H9 (cell line): ENCODE data around the gene GFPT1. TPM values are rescaled to one million over a fixed set of nuclear protein-coding genes. Genes with fewer than 3 reads are reported as not detected.

Experiments
- DNase-seq: peaks from one replicate; pipeline ENCODE4 v3.0.0-alpha.2; 2017
- H2AFZ ChIP-seq: one replicate; pipeline ENCODE4 v1.6.1; 2013; ENCODE audit warnings: mild to moderate bottlenecking, low read length, control low read depth, moderate library complexity
- H2AK5ac ChIP-seq: 2 replicates; pipeline ENCODE4 v1.6.1; 2013; ENCODE audit warnings: low read length, control low read depth, mixed read lengths; ENCODE audit not compliant: insufficient read length
- H2BK120ac ChIP-seq: one replicate; pipeline ENCODE4 v1.6.1; 2013; ENCODE audit warnings: low read depth, mild to moderate bottlenecking, low read length, control low read depth, inconsistent platforms; ENCODE audit not compliant: poor library complexity, severe bottlenecking
- H2BK12ac ChIP-seq: 2 replicates; pipeline ENCODE4 v1.6.1; 2013; ENCODE audit warnings: low read length, control low read depth, mixed read lengths, low read depth; ENCODE audit not compliant: insufficient read length
- H2BK15ac ChIP-seq: 2 replicates; pipeline ENCODE4 v1.6.1; 2013; ENCODE audit warnings: low read depth, low read length, control low read depth
- H2BK20ac ChIP-seq: one replicate; pipeline ENCODE4 v1.6.1; 2013; ENCODE audit warnings: low read depth, mild to moderate bottlenecking, low read length, control low read depth, inconsistent platforms; ENCODE audit not compliant: poor library complexity, severe bottlenecking
- H2BK5ac ChIP-seq: 2 replicates; pipeline ENCODE4 v1.6.1; 2013; ENCODE audit warnings: low read length, control low read depth, mixed read lengths; ENCODE audit not compliant: insufficient read length
- H3K14ac ChIP-seq: 2 replicates; pipeline ENCODE4 v1.6.1; 2013; ENCODE audit warnings: low read length, control low read depth; ENCODE audit not compliant: insufficient read depth
- H3K18ac ChIP-seq: 2 replicates; pipeline ENCODE4 v1.6.1; 2013; ENCODE audit warnings: low read depth, mild to moderate bottlenecking, mixed read lengths, low read length, control low read depth; ENCODE audit not compliant: insufficient read length
- H3K23ac ChIP-seq: 2 replicates; pipeline ENCODE4 v1.6.1; 2013; ENCODE audit warnings: low read length, control low read depth, mixed read lengths, low read depth; ENCODE audit not compliant: insufficient read length
- H3K23me2 ChIP-seq: 2 replicates; pipeline ENCODE4 v1.6.1; 2013; ENCODE audit warnings: low read depth, mild to moderate bottlenecking, mixed read lengths, low read length, control low read depth; ENCODE audit not compliant: insufficient read length, poor library complexity, severe bottlenecking
- H3K27ac ChIP-seq: 2 replicates; pipeline ENCODE4 v1.5.1; 2013; ENCODE audit warnings: low read length, control low read depth, mixed read lengths, low read depth; ENCODE audit not compliant: insufficient read length
- H3K27me3 ChIP-seq: 2 replicates; pipeline ENCODE4 v1.6.1; 2013; ENCODE audit warnings: low read length, control low read depth, inconsistent platforms; ENCODE audit not compliant: insufficient read depth
- H3K4ac ChIP-seq: 2 replicates; pipeline ENCODE4 v1.6.1; 2013; ENCODE audit warnings: low read depth, mild to moderate bottlenecking, control low read depth, inconsistent platforms, low read length, moderate library complexity
- H3K4me1 ChIP-seq: 2 replicates; pipeline ENCODE4 v1.6.1; 2013; ENCODE audit warnings: low read length, control low read depth, inconsistent platforms; ENCODE audit not compliant: insufficient read depth
- H3K4me2 ChIP-seq: 2 replicates; pipeline ENCODE4 v1.6.1; 2013; ENCODE audit warnings: low read length, control low read depth, mixed read lengths; ENCODE audit not compliant: insufficient read length, insufficient read depth
- H3K56ac ChIP-seq: 2 replicates; pipeline ENCODE4 v1.6.1; 2013; ENCODE audit warnings: low read depth, mild to moderate bottlenecking, mixed read lengths, low read length, control low read depth; ENCODE audit not compliant: insufficient read length
- H3K79me1 ChIP-seq: 2 replicates; pipeline ENCODE4 v1.6.1; 2013; ENCODE audit warnings: low read depth, mild to moderate bottlenecking, moderate library complexity, low read length, control low read depth, inconsistent platforms; ENCODE audit not compliant: insufficient read depth, poor library complexity, severe bottlenecking
- H3K79me2 ChIP-seq: 2 replicates; pipeline ENCODE4 v1.6.1; 2013; ENCODE audit warnings: low read length, control low read depth, inconsistent platforms; ENCODE audit not compliant: insufficient read depth
- H3K9ac ChIP-seq: 2 replicates; pipeline ENCODE4 v1.6.1; 2013; ENCODE audit warnings: low read length, control low read depth, mixed read lengths; ENCODE audit not compliant: insufficient read length; ENCODE audit errors: extremely low read depth
- H3K9me3 ChIP-seq: one replicate; pipeline ENCODE4 v1.6.1; 2013; ENCODE audit warnings: low read depth, low read length, inconsistent platforms; ENCODE audit not compliant: control insufficient read depth
- H3T11ph ChIP-seq: one replicate; pipeline ENCODE4 v1.6.1; 2013; ENCODE audit warnings: mild to moderate bottlenecking, low read length, control low read depth, inconsistent platforms
- H4K20me1 ChIP-seq: one replicate; pipeline ENCODE4 v1.6.1; 2013; ENCODE audit not compliant: control insufficient read depth, insufficient read length, insufficient read depth
- H4K5ac ChIP-seq: 2 replicates; pipeline ENCODE4 v1.6.1; 2013; ENCODE audit warnings: low read depth, mild to moderate bottlenecking, mixed read lengths, low read length, control low read depth; ENCODE audit not compliant: insufficient read length
- H4K8ac ChIP-seq: replicated peaks from 2 replicates; pipeline ENCODE4 v1.6.1; 2013; ENCODE audit warnings: low read length, control low read depth, mixed read lengths, low read depth; ENCODE audit not compliant: insufficient read length
- H4K91ac ChIP-seq: 2 replicates; pipeline ENCODE4 v1.6.1; 2013; ENCODE audit warnings: low read depth, mild to moderate bottlenecking, moderate library complexity, mixed read lengths, low read length, control low read depth; ENCODE audit not compliant: insufficient read length
- H3K27ac Mint-ChIP-seq, 3 experiments: 2 replicates in 2 of 3; 3 replicates in 1 of 3; pipeline ENCODE4 v1.8.0; 2020 to 2021; ENCODE audit warnings: mixed read lengths in 3 of 3, mild to moderate bottlenecking in 1 of 3, moderate library complexity in 1 of 3
- H3K27me3 Mint-ChIP-seq: 2 replicates; pipeline ENCODE4 v1.8.0; 2021; ENCODE audit warnings: low read depth, mild to moderate bottlenecking, moderate library complexity, mixed read lengths
- H3K36me3 Mint-ChIP-seq, 3 experiments: 2 replicates in 2 of 3; 3 replicates in 1 of 3; pipeline ENCODE4 v1.8.0; 2020 to 2021; ENCODE audit warnings: low read depth in 3 of 3, mixed read lengths in 3 of 3; ENCODE audit not compliant: insufficient read depth in 1 of 3
- H3K4me1 Mint-ChIP-seq, 2 experiments: 2 replicates each; pipeline ENCODE4 v1.8.0; 2020; ENCODE audit warnings: mixed read lengths in 2 of 2
- H3K4me3 Mint-ChIP-seq, 2 experiments: 2 replicates in 1 of 2; 3 replicates in 1 of 2; pipeline ENCODE4 v1.8.0; 2020 to 2021; ENCODE audit warnings: mild to moderate bottlenecking in 2 of 2, mixed read lengths in 2 of 2, moderate library complexity in 1 of 2
- H3K9me3 Mint-ChIP-seq, 2 experiments: 2 replicates in 1 of 2; 3 replicates in 1 of 2; pipeline ENCODE4 v1.8.0; 2020; ENCODE audit warnings: mild to moderate bottlenecking in 2 of 2, mixed read lengths in 2 of 2, moderate library complexity in 1 of 2
- WGBS: extraction: QIAGEN DNeasy Blood & Tissue Kit; methylation state at CpG from one replicate; pipeline ENCODE4 v1.1.7; 2013; ENCODE audit warnings: missing lambda C conversion rate, low lambda C conversion rate, mixed read lengths; ENCODE audit not compliant: insufficient read length; ENCODE audit errors: extremely low coverage; 5-methylcytosine and 5-hydroxymethylcytosine counted together
- total RNA-seq: library from RNA; stranded (reverse); gene quantifications from 2 replicates; pipeline ENCODE4 v1.2.1, GENCODE V29; 2021
- TF ChIP-seq, protein P1 (sequence below): fragments of 200-600 bp; sonication (generic); conservative IDR thresholded peaks from 3 replicates; pipeline ENCODE4 v1.8.0; 2021; ENCODE audit warnings: antibody characterized with exemption, mild to moderate bottlenecking

The GFPT1 gene
- total RNA-seq, 1 experiment from 2014 or later: 84.4 TPM

DNA sequence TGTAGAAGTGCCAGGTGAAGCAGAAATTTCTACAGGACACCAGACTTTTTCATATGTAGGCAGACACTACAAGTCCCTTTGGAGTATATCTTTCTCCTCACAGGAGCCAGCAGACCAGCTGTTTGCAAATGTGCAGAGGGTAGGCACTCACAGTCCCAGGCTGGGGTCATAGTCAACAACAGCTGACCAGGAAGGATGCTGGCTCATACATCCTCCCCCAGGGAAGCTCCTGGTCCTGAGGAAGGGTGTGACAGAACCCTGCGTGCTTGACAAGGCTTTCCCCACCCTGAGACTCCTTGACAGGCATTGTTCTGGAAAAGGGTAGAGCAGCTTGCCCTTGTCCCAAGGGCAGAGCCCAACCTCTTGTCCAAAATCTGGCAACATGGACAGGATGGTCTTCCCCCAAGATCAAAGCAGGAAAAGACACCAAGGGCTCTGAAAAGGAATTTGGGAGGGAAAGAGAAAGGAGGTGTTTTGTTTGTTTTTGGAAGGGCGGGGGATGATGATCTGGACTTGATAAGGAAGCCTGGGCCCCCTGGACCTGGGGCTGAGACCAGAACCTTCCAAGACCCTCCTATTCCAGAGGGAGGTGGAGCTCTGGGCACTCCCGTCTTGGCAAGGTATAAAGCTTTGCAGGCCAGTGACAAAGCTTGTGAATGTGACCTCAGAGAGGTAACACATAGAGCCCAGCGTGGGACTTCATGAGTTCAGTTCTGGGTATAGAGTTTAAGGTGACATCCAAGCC, 87.1 kb downstream of the GFPT1 start:
- Mint-ChIP-seq H3K27ac (no peak overlapping the region; a peak in 1 of 7 replicates), H3K4me1 (peaks cover 5 to 8% of the 10 kb centered on the region in 2 experiments; a peak in 3 of 4 replicates), H3K4me3 (no peak overlapping the region), H3K9me3 (peaks cover 0 to 9% of the 10 kb centered on the region in 2 experiments; a peak in 3 of 5 replicates), H3K27me3 (peaks cover 21% of the 10 kb centered on the region), H3K36me3 (no peaks in the 10 kb centered on the region)
- no peaks in the 10 kb centered on the region for H3K79me2 ChIP-seq
- no peak overlapping the region for H3K56ac ChIP-seq
- no peak overlapping the region for H3K9ac ChIP-seq
- H2BK15ac ChIP-seq: no peak overlapping the region
- H2BK12ac ChIP-seq: no peak overlapping the region
- no peak overlapping the region for H2AK5ac ChIP-seq
- no peaks in the 10 kb centered on the region for H3K23me2 ChIP-seq
- no peak overlapping the region for H4K91ac ChIP-seq
- no peaks in the 10 kb centered on the region for H3K27me3 ChIP-seq
- no CpG with 5 or more reads among the region's 4 CpGs for WGBS
- no peak overlapping the region for H3K18ac ChIP-seq
- no peak overlapping the region for H3K14ac ChIP-seq
- H3T11ph ChIP-seq: no peak overlapping the region
- no peak overlapping the region for H3K27ac ChIP-seq
- no peak overlapping the region for H3K4me2 ChIP-seq
- H4K5ac ChIP-seq: no peak overlapping the region
- DNase-seq: no peak
- H4K8ac ChIP-seq: no peak overlapping the region
- no peak overlapping the region for H2AFZ ChIP-seq
- no peak overlapping the region for H2BK5ac ChIP-seq
- H3K23ac ChIP-seq: no peak overlapping the region
- TF ChIP-seq, protein P1, sequence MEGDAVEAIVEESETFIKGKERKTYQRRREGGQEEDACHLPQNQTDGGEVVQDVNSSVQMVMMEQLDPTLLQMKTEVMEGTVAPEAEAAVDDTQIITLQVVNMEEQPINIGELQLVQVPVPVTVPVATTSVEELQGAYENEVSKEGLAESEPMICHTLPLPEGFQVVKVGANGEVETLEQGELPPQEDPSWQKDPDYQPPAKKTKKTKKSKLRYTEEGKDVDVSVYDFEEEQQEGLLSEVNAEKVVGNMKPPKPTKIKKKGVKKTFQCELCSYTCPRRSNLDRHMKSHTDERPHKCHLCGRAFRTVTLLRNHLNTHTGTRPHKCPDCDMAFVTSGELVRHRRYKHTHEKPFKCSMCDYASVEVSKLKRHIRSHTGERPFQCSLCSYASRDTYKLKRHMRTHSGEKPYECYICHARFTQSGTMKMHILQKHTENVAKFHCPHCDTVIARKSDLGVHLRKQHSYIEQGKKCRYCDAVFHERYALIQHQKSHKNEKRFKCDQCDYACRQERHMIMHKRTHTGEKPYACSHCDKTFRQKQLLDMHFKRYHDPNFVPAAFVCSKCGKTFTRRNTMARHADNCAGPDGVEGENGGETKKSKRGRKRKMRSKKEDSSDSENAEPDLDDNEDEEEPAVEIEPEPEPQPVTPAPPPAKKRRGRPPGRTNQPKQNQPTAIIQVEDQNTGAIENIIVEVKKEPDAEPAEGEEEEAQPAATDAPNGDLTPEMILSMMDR: no peak
- no peaks in the 10 kb centered on the region for H3K79me1 ChIP-seq
- H3K9me3 ChIP-seq: no peaks in the 10 kb centered on the region
- H4K20me1 ChIP-seq: no peaks in the 10 kb centered on the region
- no peaks in the 10 kb centered on the region for H3K4me1 ChIP-seq
- H2BK120ac ChIP-seq: no peak overlapping the region
- H2BK20ac ChIP-seq: no peak overlapping the region
- no peak overlapping the region for H3K4ac ChIP-seq
